DLD1 (cell line): ENCODE measurements around the gene SLC17A4.
"Not testable (repeated sequence)": the region's sequence is repeated elsewhere in the genome, so short reads cannot be mapped to it uniquely, and the experiment has no call there.

Experiments
- in situ Hi-C: cut with HindIII; loops from 2 replicates; pipeline ENCODE4 v1.10.0; 2017; ENCODE audit warnings: low sequenced_read_pairs

SLC17A4 gene

GRCh38 chr6:25754535-25754934 lies at the start of gene SLC17A4:
SLC17A4 (plus strand) TSS chr6:25754742; CDS start chr6:25761963, 7,221 bp downstream.
- in situ Hi-C loops, result no loop called here

- in situ Hi-C loops, result no loop called here
These were observed 48.1 kb upstream of the SLC17A4 start for GRCh38 chr6:25706314-25707014.

- in situ Hi-C loops, result no loop called here
These were observed 44.8 kb upstream of the SLC17A4 start for GRCh38 chr6:25709761-25710160.

- in situ Hi-C loops, result no loop called here
These were observed 44.3 kb upstream of the SLC17A4 start for GRCh38 chr6:25710287-25710686.

GRCh38 chr6:25713824-25714223 lies 40.7 kb upstream of the SLC17A4 start:
- in situ Hi-C loops, result no loop called here

- in situ Hi-C loops, result no loop called here
These were observed 39.8 kb upstream of the SLC17A4 start for GRCh38 chr6:25714765-25715164.

- in situ Hi-C loops, result no loop called here
These were observed 38.7 kb upstream of the SLC17A4 start for GRCh38 chr6:25715794-25716193.

- in situ Hi-C loops, result no loop called here
These were observed 36.4 kb upstream of the SLC17A4 start for GRCh38 chr6:25717866-25718740.

GRCh38 chr6:25726122-25726911 lies 28.2 kb upstream of the SLC17A4 start:
- in situ Hi-C loops, result no loop called here

GRCh38 chr6:25727028-25727427 lies 27.5 kb upstream of the SLC17A4 start:
- in situ Hi-C loops, result no loop called here

GRCh38 chr6:25730907-25731306 lies 23.6 kb upstream of the SLC17A4 start:
- in situ Hi-C loops, result no loop called here

GRCh38 chr6:25731721-25732120 lies 22.8 kb upstream of the SLC17A4 start:
- in situ Hi-C loops, result no loop called here

- in situ Hi-C loops, result no loop called here
These were observed 21.9 kb upstream of the SLC17A4 start for GRCh38 chr6:25732468-25733198.

- in situ Hi-C loops, result no loop called here
These were observed 19.3 kb upstream of the SLC17A4 start for GRCh38 chr6:25735261-25735660.

- in situ Hi-C loops, result no loop called here
These were observed 10.7 kb upstream of the SLC17A4 start for GRCh38 chr6:25743868-25744267.

- in situ Hi-C loops, result no loop called here
These were observed 8.7 kb upstream of the SLC17A4 start for GRCh38 chr6:25745836-25746235.

- in situ Hi-C loops, result no loop called here
These were observed 7.6 kb upstream of the SLC17A4 start for GRCh38 chr6:25746968-25747367.

GRCh38 chr6:25747477-25747876 lies 7.1 kb upstream of the SLC17A4 start:
- in situ Hi-C loops, result no loop called here

GRCh38 chr6:25748049-25748448 lies 6.5 kb upstream of the SLC17A4 start:
- in situ Hi-C loops, result no loop called here

GRCh38 chr6:25748601-25749517 lies 5.7 kb upstream of the SLC17A4 start:
- in situ Hi-C loops, result not testable (repeated sequence)
